HEK293 (cell line): Measurements from ENCODE around the gene ZNF565.

ENCODE experiments used
- CTCF ChIA-PET: fragments of 350-600 bp; formaldehyde crosslinking; extraction: SDS; loops from one replicate; lab custom pipeline; 2021; ENCODE audit warnings: antibody characterized with exemption; lab: Yijun Ruan, JAX
- POLR2A ChIA-PET: fragments of 300-600 bp; formaldehyde crosslinking; extraction: SDS; loops from one replicate; lab custom pipeline; 2020; ENCODE audit warnings: antibody characterized with exemption, inconsistent platforms; lab: Yijun Ruan, JAX
- H3K27ac ChIP-seq: fragments of 200-500 bp; sonication (Bioruptor generic); 2 replicates; pipeline ENCODE4 v1.5.1; 2014; ENCODE audit warnings: low read depth, low read length, control low read depth, inconsistent platforms; ENCODE audit errors: extremely low read depth
- H3K36me3 ChIP-seq, 2 experiments: fragments of 200-500 bp in 1 of 2; sonication (Bioruptor generic) in 1 of 2; 1 replicate in 1 of 2; 2 replicates in 1 of 2; pipeline ENCODE4 v1.5.1; 2014 to 2017; ENCODE audit warnings: inconsistent platforms in 2 of 2, low read length in 2 of 2; ENCODE audit not compliant: control insufficient read depth in 2 of 2, insufficient read depth in 1 of 2
- H3K4me1 ChIP-seq: fragments of 200-500 bp; sonication (Bioruptor generic); 2 replicates; pipeline ENCODE4 v1.5.1; 2014; ENCODE audit warnings: mild to moderate bottlenecking, low read length, inconsistent platforms; ENCODE audit not compliant: control insufficient read depth, insufficient read depth
- H3K4me3 ChIP-seq: 2 replicates; pipeline ENCODE4 v1.5.1; 2011; ENCODE audit warnings: low read depth, mild to moderate bottlenecking, control low read depth, low read length, moderate library complexity
- H3K9me3 ChIP-seq: fragments of 200-500 bp; sonication (Bioruptor generic); 2 replicates; pipeline ENCODE4 v1.5.1; 2014; ENCODE audit warnings: low read depth, low read length, inconsistent platforms; ENCODE audit not compliant: control insufficient read depth, insufficient read depth
- CTCF ChIP-seq: fragments of 450-650 bp; formaldehyde crosslinking; IDR thresholded peaks from 2 replicates; pipeline ENCODE4 v1.5.1; 2016; ENCODE audit warnings: missing biosample characterization, missing genetic modification characterization
- PRDM2 ChIP-seq: fragments of 450-650 bp; formaldehyde crosslinking; IDR thresholded peaks from 2 replicates; pipeline ENCODE4 v1.5.1; 2016; ENCODE audit warnings: missing biosample characterization, missing genetic modification characterization, borderline replicate concordance
- RBAK ChIP-seq: fragments of 450-650 bp; formaldehyde crosslinking; IDR thresholded peaks from 2 replicates; pipeline ENCODE4 v1.5.1; 2016; ENCODE audit warnings: missing biosample characterization, missing genetic modification characterization
- SALL2 ChIP-seq: fragments of 450-650 bp; formaldehyde crosslinking; IDR thresholded peaks from 2 replicates; pipeline ENCODE4 v1.5.0; 2017; ENCODE audit warnings: missing biosample characterization, mild to moderate bottlenecking, missing genetic modification characterization, borderline replicate concordance
- TRIM28 ChIP-seq: IDR thresholded peaks from 2 replicates; pipeline ENCODE4 v1.6.1; 2011; ENCODE audit warnings: low read length, control low read depth, borderline replicate concordance
- YY1 ChIP-seq: fragments of 450-650 bp; formaldehyde crosslinking; IDR thresholded peaks from 2 replicates; pipeline ENCODE4 v1.5.1; 2018; ENCODE audit warnings: missing biosample characterization, missing genetic modification characterization
- ZBTB20 ChIP-seq: fragments of 450-650 bp; formaldehyde crosslinking; IDR thresholded peaks from 2 replicates; pipeline ENCODE4 v1.5.1; 2016; ENCODE audit warnings: missing biosample characterization, missing genetic modification characterization
- ZFP3 ChIP-seq: fragments of 450-650 bp; formaldehyde crosslinking; IDR thresholded peaks from 2 replicates; pipeline ENCODE4 v1.5.1; 2016; ENCODE audit warnings: low read depth, missing biosample characterization, missing genetic modification characterization
- ZNF146 ChIP-seq: fragments of 450-650 bp; formaldehyde crosslinking; IDR thresholded peaks from 2 replicates; pipeline ENCODE4 v1.5.1; 2016; ENCODE audit warnings: missing biosample characterization, missing genetic modification characterization
- ZNF24 ChIP-seq: fragments of 450-650 bp; formaldehyde crosslinking; IDR thresholded peaks from 2 replicates; pipeline ENCODE4 v1.5.1; 2016; ENCODE audit warnings: missing biosample characterization, missing genetic modification characterization
- ZNF510 ChIP-seq: fragments of 450-650 bp; formaldehyde crosslinking; IDR thresholded peaks from 2 replicates; pipeline ENCODE4 v1.5.1; 2018; ENCODE audit warnings: mild to moderate bottlenecking, missing genetic modification characterization, missing biosample characterization; ENCODE audit not compliant: insufficient replicate concordance
- ZNF792 ChIP-seq: fragments of 450-650 bp; formaldehyde crosslinking; IDR thresholded peaks from 2 replicates; pipeline ENCODE4 v1.5.1; 2016; ENCODE audit warnings: missing biosample characterization, missing genetic modification characterization
- ZNF843 ChIP-seq: fragments of 450-650 bp; formaldehyde crosslinking; IDR thresholded peaks from 2 replicates; pipeline ENCODE4 v1.5.1; 2016; ENCODE audit warnings: missing biosample characterization, missing genetic modification characterization
- TF ChIP-seq, protein P1 (sequence below): fragments of 450-650 bp; formaldehyde crosslinking; optimal IDR thresholded peaks from 2 replicates; pipeline ENCODE3; 2016; ENCODE audit warnings: missing biosample characterization, mild to moderate bottlenecking, missing genetic modification characterization

Gene ZNF565

DNA sequence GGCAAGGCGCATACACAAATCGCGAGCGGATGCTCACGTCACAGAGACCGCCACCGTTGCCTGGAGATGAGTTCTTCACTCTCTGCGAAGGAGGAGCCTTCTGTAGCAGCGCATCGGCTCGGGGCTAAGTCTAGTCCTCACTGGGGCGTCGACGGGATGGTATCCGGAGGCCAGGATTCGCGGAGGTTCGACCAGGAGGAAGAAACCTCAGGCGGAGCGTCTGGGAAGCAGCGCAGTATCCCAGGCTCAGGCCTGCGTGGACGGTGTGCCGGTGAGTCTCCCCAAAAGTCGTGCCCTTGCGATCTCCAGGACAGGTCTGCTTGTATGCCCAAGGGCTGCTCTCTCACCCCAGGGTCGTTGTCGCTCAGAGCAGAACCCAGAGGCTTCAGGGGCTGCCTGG, 40.9 kb upstream of the ZNF565 start:
- POLR2A ChIA-PET = interaction anchor here (0.6 kb wide), 1 partner anchor 16 kb away, joined by 4 read pairs; no protein-coding TSS in a partner anchor
- CTCF ChIA-PET = no interaction called here
- H3K36me3 ChIP-seq = peaks cover 0 to 5% of the 10 kb centered on the region in 2 experiments; a peak in 1 of 3 replicates

GRCh38 chr19:36254848-36255247, 40.4 kb upstream of the ZNF565 start:
- ChIA-PET CTCF (no interaction called here), POLR2A (no interaction called here)
- Histone ChIP-seq H3K9me3 (peaks cover 3% of the 10 kb centered on the region; the same call in 1 of the 2 replicates), H3K27ac (no peak overlapping the region), H3K36me3 (peaks cover 0 to 5% of the 10 kb centered on the region in 2 experiments; a peak in 1 of 3 replicates), H3K4me3 (no peak overlapping the region), H3K4me1 (peaks cover 3% of the 10 kb centered on the region)
- TF ChIP-seq, protein P1, sequence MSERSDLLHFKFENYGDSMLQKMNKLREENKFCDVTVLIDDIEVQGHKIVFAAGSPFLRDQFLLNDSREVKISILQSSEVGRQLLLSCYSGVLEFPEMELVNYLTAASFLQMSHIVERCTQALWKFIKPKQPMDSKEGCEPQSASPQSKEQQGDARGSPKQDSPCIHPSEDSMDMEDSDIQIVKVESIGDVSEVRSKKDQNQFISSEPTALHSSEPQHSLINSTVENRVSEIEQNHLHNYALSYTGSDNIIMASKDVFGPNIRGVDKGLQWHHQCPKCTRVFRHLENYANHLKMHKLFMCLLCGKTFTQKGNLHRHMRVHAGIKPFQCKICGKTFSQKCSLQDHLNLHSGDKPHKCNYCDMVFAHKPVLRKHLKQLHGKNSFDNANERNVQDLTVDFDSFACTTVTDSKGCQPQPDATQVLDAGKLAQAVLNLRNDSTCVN (tag by site-specific recombination) = no peak
- no peak for TF ChIP-seq SALL2 (tag by site-specific recombination)
- no peak for TF ChIP-seq ZBTB20
- TF ChIP-seq YY1 (tag by site-specific recombination) = no peak
- TF ChIP-seq ZNF24 = no peak
- TF ChIP-seq ZFP3 (tag by site-specific recombination) = no peak
- no peak for TF ChIP-seq PRDM2 (tag by site-specific recombination)
- no peak for TF ChIP-seq RBAK
- TF ChIP-seq TRIM28 = no peak

More for the DNA sequence above, 40.9 kb upstream of the ZNF565 start:
- peaks cover 3% of the 10 kb centered on the region; the same call in 1 of the 2 replicates for H3K9me3 ChIP-seq
- peaks cover 3% of the 10 kb centered on the region for H3K4me1 ChIP-seq
- TF ChIP-seq YY1 (tag by site-specific recombination) = no peak
- TF ChIP-seq ZNF792 (tag by site-specific recombination) = no peak
- TF ChIP-seq ZNF510 (tag by site-specific recombination) = no peak
- TF ChIP-seq ZNF843 (tag by site-specific recombination) = no peak
- TF ChIP-seq CTCF (tag by site-specific recombination) = no peak
- no peak for TF ChIP-seq ZNF146 (tag by site-specific recombination)
- TF ChIP-seq, all 188 proteins: peak for 0
- H3K27ac ChIP-seq = no peak overlapping the region
- H3K4me3 ChIP-seq = no peak overlapping the region
